RPMI7951 (cell line): ENCODE data around the gene KIRREL3. TPM values are rescaled to one million over a fixed set of nuclear protein-coding genes. Genes with fewer than 3 reads are reported as not detected.

Experiments
- DNase-seq: peaks from one replicate; pipeline ENCODE4 v3.0.0-alpha.2; 2012; ENCODE audit warnings: low read depth
- total RNA-seq: library from RNA; depleted of rRNA; stranded (reverse); fragments of >200 nt; shearing (Covaris generic); gene quantifications from 2 replicates; pipeline ENCODE4 v1.2.3, GENCODE V29; 2014

KIRREL3 gene
- total RNA-seq, 1 experiment from 2014 or later = 0.24 TPM

- DNase-seq = no peak
Measured at GRCh38 chr11:126602993-126603392, 397.6 kb downstream of the KIRREL3 start.

- no peak for DNase-seq
Measured at GRCh38 chr11:126602349-126602940, 398.1 kb downstream of the KIRREL3 start.

- no peak for DNase-seq
Measured at GRCh38 chr11:126601550-126602215, 398.9 kb downstream of the KIRREL3 start.

- no peak for DNase-seq
Measured at GRCh38 chr11:126601136-126601535, 399.4 kb downstream of the KIRREL3 start.

- no peak for DNase-seq
Measured at GRCh38 chr11:126599217-126599897, 401.2 kb downstream of the KIRREL3 start.

- DNase-seq = no peak
Measured at GRCh38 chr11:126598344-126599216, 402.0 kb downstream of the KIRREL3 start.

GRCh38 chr11:126597041-126597440, 403.5 kb downstream of the KIRREL3 start:
- no peak for DNase-seq

- DNase-seq = no peak
Measured at GRCh38 chr11:126596474-126596873, 404.1 kb downstream of the KIRREL3 start.

- DNase-seq = no peak
Measured at GRCh38 chr11:126595560-126595959, 405.0 kb downstream of the KIRREL3 start.

- no peak for DNase-seq
Measured at GRCh38 chr11:126594921-126595367, 405.6 kb downstream of the KIRREL3 start.

GRCh38 chr11:126592496-126593410, 407.8 kb downstream of the KIRREL3 start:
- DNase-seq = no peak

- no peak for DNase-seq
Measured at GRCh38 chr11:126591966-126592489, 408.5 kb downstream of the KIRREL3 start.

GRCh38 chr11:126589492-126589803, 411.1 kb downstream of the KIRREL3 start:
- DNase-seq = no peak

GRCh38 chr11:126588630-126589491, 411.7 kb downstream of the KIRREL3 start:
- DNase-seq = no peak

GRCh38 chr11:126587541-126587940, 413.0 kb downstream of the KIRREL3 start:
- no peak for DNase-seq

GRCh38 chr11:126585774-126586491, 414.6 kb downstream of the KIRREL3 start:
- peak; percentile 85 for DNase-seq

GRCh38 chr11:126585388-126585773, 415.2 kb downstream of the KIRREL3 start:
- no peak for DNase-seq

- DNase-seq = no peak
Measured at GRCh38 chr11:126583594-126584427, 416.8 kb downstream of the KIRREL3 start.
